Chondrocyte (in vitro differentiated cells): ENCODE measurements around the gene ZNF154. TPM values are rescaled to one million over a fixed set of nuclear protein-coding genes. Genes with fewer than 3 reads are reported as not detected.

Source experiments
- DNase-seq: peaks from one replicate; pipeline ENCODE4 v3.0.0; 2021; ENCODE audit warnings: mixed read lengths, low spot score
- H3K27ac Mint-ChIP-seq: one replicate; pipeline ENCODE4 v1.8.0; 2021; ENCODE audit warnings: mild to moderate bottlenecking, moderate library complexity, mixed read lengths; ENCODE audit not compliant: unreplicated experiment
- H3K27me3 Mint-ChIP-seq: 2 replicates; pipeline ENCODE4 v1.8.0; 2021; ENCODE audit warnings: low read depth, mixed read lengths
- H3K36me3 Mint-ChIP-seq: 2 replicates; pipeline ENCODE4 v1.8.0; 2021; ENCODE audit warnings: low read depth, mixed read lengths
- H3K4me1 Mint-ChIP-seq: 2 replicates; pipeline ENCODE4 v1.8.0; 2021; ENCODE audit warnings: low read depth, mild to moderate bottlenecking, mixed read lengths
- H3K4me3 Mint-ChIP-seq: one replicate; pipeline ENCODE4 v1.8.0; 2021; ENCODE audit warnings: mild to moderate bottlenecking, moderate library complexity, mixed read lengths; ENCODE audit not compliant: unreplicated experiment
- H3K9me3 Mint-ChIP-seq: 2 replicates; pipeline ENCODE4 v1.8.0; 2021; ENCODE audit warnings: low read depth, mixed read lengths
- total RNA-seq: library from RNA; stranded (reverse); gene quantifications from 3 replicates; pipeline ENCODE4 v1.2.1, GENCODE V29; 2021
- TF ChIP-seq, protein P1 (sequence below): fragments of 200-600 bp; sonication (generic); IDR thresholded peaks from 2 replicates; pipeline ENCODE4 v1.5.0; 2021; ENCODE audit warnings: antibody characterized with exemption, mild to moderate bottlenecking, moderate library complexity

The ZNF154 gene
- total RNA-seq, 1 donor from 2014 or later = 15.7 TPM

DNA sequence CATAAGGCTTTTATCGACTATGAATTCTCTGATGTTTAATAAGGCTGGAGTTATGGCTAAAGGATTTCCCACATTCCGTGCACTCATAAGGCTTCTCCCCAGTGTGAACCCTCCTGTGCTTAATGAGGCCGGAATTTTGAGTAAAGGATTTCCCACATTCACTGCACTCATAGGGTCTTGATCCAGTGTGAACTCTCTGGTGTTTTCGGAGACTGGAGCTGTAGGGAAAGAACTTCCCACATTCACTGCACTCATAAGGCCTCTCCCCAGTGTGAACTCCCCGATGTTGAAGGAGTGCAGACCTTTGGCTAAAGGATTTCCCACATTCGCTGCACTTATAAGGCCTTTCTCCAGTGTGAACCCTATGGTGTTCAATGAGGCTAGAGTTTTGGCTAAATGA, 7.4 kb downstream of the ZNF154 start:
- H3K27me3 Mint-ChIP-seq = no peaks in the 10 kb centered on the region
- no peak for DNase-seq
- H3K9me3 Mint-ChIP-seq = peaks cover 31% of the 10 kb centered on the region
- peaks cover 63% of the 10 kb centered on the region for H3K36me3 Mint-ChIP-seq
- H3K27ac Mint-ChIP-seq = no peak overlapping the region
- H3K4me1 Mint-ChIP-seq = peaks cover 10% of the 10 kb centered on the region
- TF ChIP-seq, protein P1, sequence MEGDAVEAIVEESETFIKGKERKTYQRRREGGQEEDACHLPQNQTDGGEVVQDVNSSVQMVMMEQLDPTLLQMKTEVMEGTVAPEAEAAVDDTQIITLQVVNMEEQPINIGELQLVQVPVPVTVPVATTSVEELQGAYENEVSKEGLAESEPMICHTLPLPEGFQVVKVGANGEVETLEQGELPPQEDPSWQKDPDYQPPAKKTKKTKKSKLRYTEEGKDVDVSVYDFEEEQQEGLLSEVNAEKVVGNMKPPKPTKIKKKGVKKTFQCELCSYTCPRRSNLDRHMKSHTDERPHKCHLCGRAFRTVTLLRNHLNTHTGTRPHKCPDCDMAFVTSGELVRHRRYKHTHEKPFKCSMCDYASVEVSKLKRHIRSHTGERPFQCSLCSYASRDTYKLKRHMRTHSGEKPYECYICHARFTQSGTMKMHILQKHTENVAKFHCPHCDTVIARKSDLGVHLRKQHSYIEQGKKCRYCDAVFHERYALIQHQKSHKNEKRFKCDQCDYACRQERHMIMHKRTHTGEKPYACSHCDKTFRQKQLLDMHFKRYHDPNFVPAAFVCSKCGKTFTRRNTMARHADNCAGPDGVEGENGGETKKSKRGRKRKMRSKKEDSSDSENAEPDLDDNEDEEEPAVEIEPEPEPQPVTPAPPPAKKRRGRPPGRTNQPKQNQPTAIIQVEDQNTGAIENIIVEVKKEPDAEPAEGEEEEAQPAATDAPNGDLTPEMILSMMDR = no peak
- no peak overlapping the region for H3K4me3 Mint-ChIP-seq

DNA sequence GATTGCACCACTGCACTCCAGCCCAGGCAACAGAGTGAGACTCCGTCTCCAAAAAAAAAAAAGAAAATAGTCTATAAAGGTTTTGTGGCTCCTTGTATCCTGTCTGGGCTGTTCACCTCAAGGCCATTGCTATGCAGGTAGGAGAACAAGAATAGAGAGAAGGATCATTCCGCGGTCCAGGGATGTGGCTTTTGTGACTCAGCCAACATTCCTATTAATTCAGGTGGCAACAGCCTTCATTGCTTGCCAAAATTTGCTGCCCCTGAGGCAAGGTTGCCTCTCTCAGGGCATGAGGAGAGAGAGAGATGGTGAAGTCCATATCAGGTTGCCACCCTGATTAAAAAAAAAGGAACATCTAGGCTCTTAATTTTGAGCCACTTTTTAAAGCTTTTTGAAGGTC, 19.3 kb downstream of the ZNF154 start:
- H3K4me1 Mint-ChIP-seq = no peaks in the 10 kb centered on the region
- peaks cover 55% of the 10 kb centered on the region for H3K36me3 Mint-ChIP-seq
- no peak for DNase-seq
- H3K27ac Mint-ChIP-seq = no peak overlapping the region
- H3K4me3 Mint-ChIP-seq = no peak overlapping the region
- TF ChIP-seq, protein P1 = no peak
- no peaks in the 10 kb centered on the region for H3K27me3 Mint-ChIP-seq
- peaks cover 63% of the 10 kb centered on the region for H3K9me3 Mint-ChIP-seq

DNA sequence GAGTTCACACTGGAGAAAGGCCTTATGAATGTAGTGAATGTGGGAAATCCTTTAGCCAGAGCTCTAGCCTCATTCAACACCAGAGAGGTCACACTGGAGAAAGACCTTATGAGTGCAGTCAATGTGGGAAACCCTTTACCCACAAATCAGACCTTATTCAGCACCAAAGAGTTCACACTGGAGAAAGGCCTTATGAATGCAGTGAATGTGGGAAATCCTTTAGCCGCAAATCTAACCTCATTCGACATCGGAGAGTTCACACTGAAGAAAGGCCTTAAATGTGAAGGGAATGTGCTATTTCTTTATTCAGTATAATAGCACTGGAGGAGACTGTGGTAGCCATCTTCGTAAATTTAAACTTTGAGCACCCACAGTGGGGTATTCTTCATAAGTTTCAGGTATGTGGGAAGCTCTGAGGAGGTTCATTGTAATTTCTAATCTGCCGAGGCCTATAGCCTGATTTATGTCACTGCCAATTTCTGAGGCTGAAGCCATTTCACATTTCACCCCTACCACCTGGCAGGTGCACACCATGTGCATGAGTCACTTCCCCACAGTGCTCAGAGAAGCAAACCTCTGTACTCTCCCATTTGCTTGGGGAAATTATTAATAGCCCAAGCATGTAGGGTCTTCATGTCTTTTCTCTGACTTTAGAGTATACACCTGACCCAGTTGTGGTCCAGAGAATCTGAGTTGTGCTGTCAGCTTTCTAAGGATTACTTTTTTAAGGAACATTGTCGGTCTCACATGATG, 20.8 kb downstream of the ZNF154 start:
- no peak for DNase-seq
- H3K4me1 Mint-ChIP-seq = peaks cover 10% of the 10 kb centered on the region
- no peak overlapping the region for H3K4me3 Mint-ChIP-seq
- no peaks in the 10 kb centered on the region for H3K27me3 Mint-ChIP-seq
- TF ChIP-seq, protein P1 = no peak
- no peak overlapping the region for H3K27ac Mint-ChIP-seq
- H3K9me3 Mint-ChIP-seq = peaks cover 70% of the 10 kb centered on the region
- peaks cover 63% of the 10 kb centered on the region for H3K36me3 Mint-ChIP-seq

DNA sequence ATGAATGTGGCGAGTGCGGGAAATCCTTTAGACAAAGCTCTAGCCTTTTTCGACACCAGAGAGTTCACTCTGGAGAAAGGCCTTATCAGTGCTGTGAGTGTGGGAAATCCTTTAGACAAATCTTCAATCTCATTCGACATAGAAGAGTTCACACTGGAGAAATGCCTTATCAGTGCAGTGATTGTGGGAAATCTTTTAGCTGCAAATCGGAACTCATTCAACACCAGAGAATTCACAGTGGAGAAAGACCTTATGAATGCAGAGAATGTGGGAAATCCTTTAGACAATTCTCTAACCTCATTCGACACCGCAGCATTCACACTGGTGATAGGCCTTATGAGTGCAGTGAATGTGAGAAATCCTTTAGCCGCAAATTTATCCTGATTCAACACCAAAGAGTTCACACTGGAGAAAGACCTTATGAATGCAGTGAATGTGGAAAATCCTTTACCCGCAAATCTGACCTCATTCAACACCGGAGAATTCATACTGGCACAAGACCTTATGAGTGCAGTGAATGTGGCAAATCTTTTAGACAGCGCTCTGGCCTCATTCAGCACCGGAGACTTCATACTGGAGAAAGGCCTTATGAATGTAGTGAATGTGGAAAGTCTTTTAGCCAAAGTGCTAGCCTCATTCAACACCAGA, 21.5 kb downstream of the ZNF154 start:
- DNase-seq = no peak
- peaks cover 17% of the 10 kb centered on the region for H3K4me1 Mint-ChIP-seq
- peaks cover 65% of the 10 kb centered on the region for H3K36me3 Mint-ChIP-seq
- no peak overlapping the region for H3K4me3 Mint-ChIP-seq
- TF ChIP-seq, protein P1 = no peak
- H3K27ac Mint-ChIP-seq = no peak overlapping the region
- peaks cover 72% of the 10 kb centered on the region for H3K9me3 Mint-ChIP-seq
- no peaks in the 10 kb centered on the region for H3K27me3 Mint-ChIP-seq

DNA sequence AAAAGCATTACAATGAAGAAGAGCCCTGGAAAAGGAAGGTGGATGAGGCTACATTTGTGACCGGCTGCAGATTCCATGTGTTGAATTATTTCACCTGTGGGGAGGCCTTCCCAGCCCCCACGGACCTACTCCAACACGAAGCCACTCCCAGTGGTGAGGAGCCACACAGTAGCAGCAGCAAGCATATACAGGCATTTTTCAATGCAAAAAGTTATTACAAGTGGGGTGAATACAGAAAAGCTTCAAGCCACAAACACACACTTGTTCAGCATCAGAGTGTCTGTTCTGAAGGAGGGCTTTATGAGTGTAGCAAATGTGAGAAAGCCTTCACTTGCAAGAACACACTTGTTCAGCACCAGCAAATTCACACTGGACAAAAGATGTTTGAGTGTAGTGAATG, 22.3 kb downstream of the ZNF154 start:
- H3K4me1 Mint-ChIP-seq = peaks cover 24% of the 10 kb centered on the region
- H3K27me3 Mint-ChIP-seq = no peaks in the 10 kb centered on the region
- TF ChIP-seq, protein P1 = no peak
- H3K9me3 Mint-ChIP-seq = peaks cover 72% of the 10 kb centered on the region
- no peak for DNase-seq
- H3K4me3 Mint-ChIP-seq = no peak overlapping the region
- peaks cover 65% of the 10 kb centered on the region for H3K36me3 Mint-ChIP-seq
- H3K27ac Mint-ChIP-seq = no peak overlapping the region
